NOMO-1 treated with DMSO at 0.1 percent for 48 hours (cell line): ENCODE measurements around the gene CRKL.

Source experiments
- DNase-seq: peaks from one replicate; lab custom pipeline; 2025; ENCODE audit not compliant: unreplicated experiment; lab: John Stamatoyannopoulos, UW

CRKL gene

GRCh38 chr22:20965888-20966855 lies 49.0 kb downstream of the CRKL start:
- DNase-seq = no peak

GRCh38 chr22:20966883-20967696 lies 49.9 kb downstream of the CRKL start, which contains the start of gene AIFM3:
Gene AIFM3 (plus strand): TSS chr22:20967255. CDS start chr22:20967945, 690 bp downstream.
- DNase-seq = no peak

- DNase-seq = no peak
Observed at GRCh38 chr22:20967697-20968211, 50.5 kb downstream of the CRKL start.

- peak; percentile 41 for DNase-seq
Observed at GRCh38 chr22:20968281-20968977, 51.2 kb downstream of the CRKL start.

- DNase-seq = no peak
Observed at GRCh38 chr22:20970939-20971657, 53.9 kb downstream of the CRKL start.

GRCh38 chr22:20972014-20972694 lies 54.9 kb downstream of the CRKL start:
- peak; percentile 1 for DNase-seq

GRCh38 chr22:20972933-20973577 lies 55.8 kb downstream of the CRKL start:
- no peak for DNase-seq

GRCh38 chr22:20973634-20974286 lies 56.6 kb downstream of the CRKL start:
- DNase-seq = no peak

GRCh38 chr22:20974336-20974955 lies 57.2 kb downstream of the CRKL start:
- DNase-seq = no peak

GRCh38 chr22:20975541-20976290 lies 58.5 kb downstream of the CRKL start:
- no peak for DNase-seq

- no peak for DNase-seq
Observed at GRCh38 chr22:20976291-20976877, 59.2 kb downstream of the CRKL start.

- no peak for DNase-seq
Observed at GRCh38 chr22:20977019-20977418, 59.8 kb downstream of the CRKL start.

- no peak for DNase-seq
Observed at GRCh38 chr22:20977516-20978170, 60.4 kb downstream of the CRKL start.

GRCh38 chr22:20978419-20978818 lies 61.2 kb downstream of the CRKL start:
- peak; percentile 2 for DNase-seq

GRCh38 chr22:20979243-20979809 lies 62.1 kb downstream of the CRKL start:
- no peak for DNase-seq

- DNase-seq = no peak
Observed at GRCh38 chr22:20979940-20980453, 62.8 kb downstream of the CRKL start.
